Right atrium auricular region (tissue), 2 donors: ENCODE measurements around the gene AP4B1. TPM values are rescaled to one million over a fixed set of nuclear protein-coding genes. Genes with fewer than 3 reads are reported as not detected.

Experiments used
- DNase-seq: peaks from one replicate; pipeline ENCODE4 v3.0.0-alpha.2; 2019; ENCODE audit warnings: low spot score
- H3K27ac ChIP-seq, 2 donors: fragments of 200-600 bp; sonication (generic); 1 replicate in 1 of 2; 2 replicates in 1 of 2; pipeline ENCODE4 v1.5.1; 2016 to 2019
- H3K27me3 ChIP-seq, 2 donors: fragments of 200-600 bp; sonication (generic); one replicate each; pipeline versions ENCODE4 v1.5.1 to v1.6.0; 2017 to 2019
- H3K36me3 ChIP-seq: fragments of 200-600 bp; sonication (generic); one replicate; pipeline ENCODE4 v1.5.1; 2016
- H3K4me1 ChIP-seq, 2 donors: fragments of 200-600 bp; sonication (generic); one replicate each; pipeline versions ENCODE4 v1.5.1 to v1.6.0; 2017 to 2019
- H3K4me3 ChIP-seq, 2 donors: fragments of 200-600 bp; sonication (generic); 1 replicate in 1 of 2; 2 replicates in 1 of 2; pipeline ENCODE4 v1.5.1; 2017 to 2019; ENCODE audit warnings: mild to moderate bottlenecking in 1 of 2, moderate library complexity in 1 of 2
- H3K9me3 ChIP-seq, 2 donors: fragments of 200-600 bp; sonication (generic); one replicate each; pipeline ENCODE4 v1.5.1; 2019
- total RNA-seq, 2 donors: library from RNA; depleted of rRNA; stranded (reverse); fragments of >200 nt; gene quantifications; one replicate each; pipeline ENCODE4 v1.1.0, GENCODE V29; 2016
- TF ChIP-seq, protein P1 (sequence below), 2 donors: fragments of 200-600 bp; sonication (generic); IDR thresholded peaks; one replicate each; pipeline ENCODE4 v1.5.1; 2019; ENCODE audit warnings: antibody characterized with exemption in 2 of 2

The AP4B1 gene
- total RNA-seq, 2 donors from 2014 or later: 8.3 to 9.6 TPM

GRCh38 chr1:113946678-113947387 lies 42.2 kb upstream of the AP4B1 start:
- Histone ChIP-seq H3K36me3 (peaks cover 7% of the 10 kb centered on the region), H3K4me1 (peaks cover 0 to 31% of the 10 kb centered on the region in 2 donors), H3K27me3 (no peaks in the 10 kb centered on the region), H3K4me3 (no peak overlapping the region), H3K9me3 (no peaks in the 10 kb centered on the region), H3K27ac (peak overlapping the region; percentile 9 to 61)
- DNase-seq: no peak
- TF ChIP-seq, protein P1, sequence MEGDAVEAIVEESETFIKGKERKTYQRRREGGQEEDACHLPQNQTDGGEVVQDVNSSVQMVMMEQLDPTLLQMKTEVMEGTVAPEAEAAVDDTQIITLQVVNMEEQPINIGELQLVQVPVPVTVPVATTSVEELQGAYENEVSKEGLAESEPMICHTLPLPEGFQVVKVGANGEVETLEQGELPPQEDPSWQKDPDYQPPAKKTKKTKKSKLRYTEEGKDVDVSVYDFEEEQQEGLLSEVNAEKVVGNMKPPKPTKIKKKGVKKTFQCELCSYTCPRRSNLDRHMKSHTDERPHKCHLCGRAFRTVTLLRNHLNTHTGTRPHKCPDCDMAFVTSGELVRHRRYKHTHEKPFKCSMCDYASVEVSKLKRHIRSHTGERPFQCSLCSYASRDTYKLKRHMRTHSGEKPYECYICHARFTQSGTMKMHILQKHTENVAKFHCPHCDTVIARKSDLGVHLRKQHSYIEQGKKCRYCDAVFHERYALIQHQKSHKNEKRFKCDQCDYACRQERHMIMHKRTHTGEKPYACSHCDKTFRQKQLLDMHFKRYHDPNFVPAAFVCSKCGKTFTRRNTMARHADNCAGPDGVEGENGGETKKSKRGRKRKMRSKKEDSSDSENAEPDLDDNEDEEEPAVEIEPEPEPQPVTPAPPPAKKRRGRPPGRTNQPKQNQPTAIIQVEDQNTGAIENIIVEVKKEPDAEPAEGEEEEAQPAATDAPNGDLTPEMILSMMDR (IDR thresholded peaks at IDR 0.05): no peak

DNA sequence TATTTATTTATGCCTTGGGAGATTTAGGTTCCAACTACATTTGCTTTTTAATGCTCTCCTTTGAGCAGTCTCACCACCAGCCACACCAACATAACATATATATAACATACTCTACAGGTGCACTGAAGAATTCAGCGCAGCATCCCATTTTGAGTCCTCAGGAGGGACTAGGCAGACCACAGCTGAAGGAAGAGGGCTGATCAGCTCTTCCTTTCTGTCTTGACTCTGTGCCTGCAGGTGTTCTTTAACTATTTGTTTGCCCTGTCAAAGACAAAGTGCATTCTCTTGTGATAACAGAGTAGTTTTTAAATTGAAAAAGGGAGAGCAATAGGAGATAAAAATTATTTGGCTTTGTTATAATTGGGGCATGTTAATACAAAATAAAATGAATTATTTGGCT lies 41.5 kb upstream of the AP4B1 start:
- Histone ChIP-seq H3K36me3 (peaks cover 14% of the 10 kb centered on the region), H3K27ac (no peak overlapping the region), H3K9me3 (no peaks in the 10 kb centered on the region), H3K4me3 (no peak overlapping the region), H3K4me1 (peaks cover 0 to 34% of the 10 kb centered on the region in 2 donors), H3K27me3 (no peaks in the 10 kb centered on the region)
- TF ChIP-seq, protein P1 (IDR thresholded peaks at IDR 0.05): no peak
- DNase-seq: no peak

DNA sequence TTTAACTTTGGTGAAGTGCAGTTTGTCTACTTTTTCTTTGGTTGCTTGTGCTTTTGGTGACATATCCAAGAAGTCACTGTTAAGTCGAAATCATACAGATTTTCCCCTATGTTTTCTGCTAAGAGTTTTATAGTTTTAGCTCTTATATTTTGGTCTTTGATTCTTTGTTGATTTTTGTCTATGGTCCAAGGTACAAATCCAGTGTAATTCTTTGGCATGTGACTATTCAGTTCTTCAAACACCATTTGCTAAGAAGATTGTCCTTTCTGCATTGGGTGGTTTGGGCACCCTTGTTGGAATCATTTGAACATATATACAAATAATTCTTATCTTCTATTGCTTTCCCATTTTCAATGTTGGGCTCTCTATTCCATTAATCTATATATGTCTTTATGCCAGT lies 40.7 kb upstream of the AP4B1 start:
- H3K4me1 ChIP-seq: peaks cover 0 to 42% of the 10 kb centered on the region in 2 donors
- no peak overlapping the region for H3K27ac ChIP-seq
- no peak overlapping the region for H3K4me3 ChIP-seq
- no peaks in the 10 kb centered on the region for H3K9me3 ChIP-seq
- H3K36me3 ChIP-seq: peaks cover 20% of the 10 kb centered on the region
- no peaks in the 10 kb centered on the region for H3K27me3 ChIP-seq
- TF ChIP-seq, protein P1 (IDR thresholded peaks at IDR 0.05): no peak
- no peak for DNase-seq

- Histone ChIP-seq H3K4me3 (no peak overlapping the region), H3K4me1 (peaks cover 0 to 42% of the 10 kb centered on the region in 2 donors), H3K9me3 (no peaks in the 10 kb centered on the region), H3K27ac (no peak overlapping the region), H3K27me3 (no peaks in the 10 kb centered on the region), H3K36me3 (peaks cover 20% of the 10 kb centered on the region)
- DNase-seq: no peak
- TF ChIP-seq, protein P1 (IDR thresholded peaks at IDR 0.05): no peak
These were observed 38.6 kb upstream of the AP4B1 start for GRCh38 chr1:113943028-113943811.

DNA sequence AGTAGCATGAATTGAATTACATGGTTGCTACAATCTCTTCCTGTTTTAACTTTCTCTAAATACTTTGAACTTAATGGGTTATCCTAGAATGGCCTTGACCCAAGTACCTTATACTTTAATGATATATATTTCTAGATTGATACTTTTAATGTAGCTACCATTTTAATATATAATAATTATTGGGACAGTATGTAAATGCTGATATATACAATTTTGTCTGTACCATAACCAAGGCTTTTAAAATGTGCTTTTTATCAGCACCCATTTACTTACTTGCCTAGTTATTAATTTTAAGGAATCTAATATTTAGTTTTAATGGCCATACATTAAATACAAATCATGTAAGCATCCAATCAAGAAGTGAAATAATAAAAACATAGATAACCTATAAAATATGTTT lies 37.9 kb upstream of the AP4B1 start:
- H3K4me3 ChIP-seq: no peak overlapping the region
- H3K27ac ChIP-seq: no peak overlapping the region
- peaks cover 0 to 37% of the 10 kb centered on the region in 2 donors for H3K4me1 ChIP-seq
- H3K27me3 ChIP-seq: no peaks in the 10 kb centered on the region
- no peaks in the 10 kb centered on the region for H3K9me3 ChIP-seq
- TF ChIP-seq, protein P1 (IDR thresholded peaks at IDR 0.05): no peak
- no peak for DNase-seq
- H3K36me3 ChIP-seq: peaks cover 20% of the 10 kb centered on the region
